HUES64 (cell line): ENCODE measurements around the gene FOXD4L6.
"Not testable (repeated sequence)": the region's sequence is repeated elsewhere in the genome, so short reads cannot be mapped to it uniquely, and the experiment has no call there.

Source experiments
- H3K27ac ChIP-seq: 2 replicates; pipeline ENCODE4 v1.7.0; 2013; ENCODE audit warnings: low read depth, low read length, inconsistent platforms
- H3K27me3 ChIP-seq: 2 replicates; pipeline ENCODE4 v1.6.1; 2013; ENCODE audit warnings: mild to moderate bottlenecking, low read length; ENCODE audit not compliant: insufficient read depth
- H3K36me3 ChIP-seq: 2 replicates; pipeline ENCODE4 v1.6.1; 2013; ENCODE audit warnings: mild to moderate bottlenecking, low read length; ENCODE audit not compliant: insufficient read depth
- H3K4me1 ChIP-seq: 2 replicates; pipeline ENCODE4 v1.6.1; 2013; ENCODE audit warnings: mild to moderate bottlenecking, low read length, moderate library complexity; ENCODE audit not compliant: insufficient read depth
- H3K4me3 ChIP-seq: 2 replicates; pipeline ENCODE4 v1.5.1; 2013; ENCODE audit warnings: mild to moderate bottlenecking, low read length, moderate library complexity
- H3K9ac ChIP-seq: 2 replicates; pipeline ENCODE4 v1.6.1; 2013; ENCODE audit warnings: mild to moderate bottlenecking, low read depth, low read length
- H3K9me3 ChIP-seq: 2 replicates; pipeline ENCODE4 v1.6.1; 2013; ENCODE audit warnings: low read depth, low read length; ENCODE audit not compliant: insufficient read depth
- WGBS: fragments of 150-250, 120-280 bp; methylation state at CpG from one replicate; pipeline ENCODE4 v1.1.7; 2013; ENCODE audit warnings: missing lambda C conversion rate; 5-methylcytosine and 5-hydroxymethylcytosine counted together

Gene FOXD4L6

GRCh38 chr9:41077586-41077985 lies 50.9 kb downstream of the FOXD4L6 start:
- WGBS = no CpG with 5 or more reads among the region's 1 CpG

More at GRCh38 chr9:41077586-41077985, 50.9 kb downstream of the FOXD4L6 start:
- not testable (repeated sequence) for H3K4me1 ChIP-seq, H3K4me3 ChIP-seq, H3K9me3 ChIP-seq, H3K9ac ChIP-seq, H3K36me3 ChIP-seq, H3K27ac ChIP-seq
- peaks cover 71% of the 10 kb centered on the region for H3K27me3 ChIP-seq
